ENCODE results near the gene DNAH14. TPM values are rescaled to one million over a fixed set of nuclear protein-coding genes. Genes with fewer than 3 reads are reported as not detected.

Gene DNAH14
- total and polyA plus RNA-seq, 2 of the 8 experiments (the other 6 are each of a cell fraction or from before 2014, with no cell fraction given): 8.4 to 40.7 TPM

DNA sequence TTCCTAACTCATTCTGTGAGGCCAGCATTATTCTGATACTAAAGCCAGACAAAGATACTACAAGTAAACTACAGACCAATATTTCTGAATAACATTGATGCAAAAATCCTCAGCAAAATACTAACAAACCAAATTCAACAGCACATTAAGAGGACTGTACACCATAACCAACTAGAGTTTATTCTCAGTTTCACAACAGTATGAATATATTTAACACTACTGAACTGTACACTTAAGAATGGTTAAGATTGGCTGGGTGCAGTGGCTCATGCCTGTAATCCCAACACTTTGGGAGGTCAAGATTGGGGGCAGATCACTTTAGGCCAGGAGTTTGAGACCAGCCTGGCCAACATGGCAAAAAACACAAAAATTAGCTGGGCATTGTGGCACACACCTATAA is 421.4 kb downstream of the DNAH14 start (continued):
- TF ChIP-seq, protein P1, sequence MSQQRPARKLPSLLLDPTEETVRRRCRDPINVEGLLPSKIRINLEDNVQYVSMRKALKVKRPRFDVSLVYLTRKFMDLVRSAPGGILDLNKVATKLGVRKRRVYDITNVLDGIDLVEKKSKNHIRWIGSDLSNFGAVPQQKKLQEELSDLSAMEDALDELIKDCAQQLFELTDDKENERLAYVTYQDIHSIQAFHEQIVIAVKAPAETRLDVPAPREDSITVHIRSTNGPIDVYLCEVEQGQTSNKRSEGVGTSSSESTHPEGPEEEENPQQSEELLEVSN (IDR thresholded peaks at IDR 0.05): no peak

Data from H1 (cell line).